K562 (cell line): Measurements from ENCODE around the gene SGK1. TPM values are rescaled to one million over a fixed set of nuclear protein-coding genes. Genes with fewer than 3 reads are reported as not detected.

Experiments used
- ATAC-seq: fragments of 200-7000 bp; cut with Tn5 transposase; 3 replicates; pipeline ENCODE4 v1.9.1; 2020; ENCODE audit warnings: moderate library complexity
- BruUV-seq: library from RNA; stranded (reverse); fragments of 400-500 nt; replicated peaks from 2 replicates; lab custom pipeline; 2021; lab: Mats Ljungman, UMichigan
- CTCF ChIA-PET: fragments of 300-600 bp; formaldehyde crosslinking; extraction: SDS; loops from one replicate; lab custom pipeline; 2021; ENCODE audit warnings: low intra/inter-chr PET ratio; lab: Yijun Ruan, JAX
- POLR2A ChIA-PET: fragments of 300-600, 350-650 bp; sonication (Branson Sonifier 250); formaldehyde crosslinking; extraction: SDS; loops from one replicate; lab custom pipeline; 2021; ENCODE audit warnings: antibody characterized with exemption, inconsistent platforms; lab: Yijun Ruan, JAX
- DNase-seq, 4 experiments: peaks; one replicate each; pipeline versions ENCODE4 v3.0.0 to v3.0.0-alpha.2; 2011 to 2018; ENCODE audit warnings: low spot score in 3 of 4, mixed read lengths in 3 of 4; ENCODE audit errors: extremely low read depth in 1 of 4
- FAIRE-seq: peaks from 2 replicates; lab custom pipeline; 2011; peaks lifted over from hg19 to GRCh38; lab: Jason Lieb, UNC
- H2AFZ ChIP-seq: 2 replicates; pipeline ENCODE4 v1.6.0; 2011; ENCODE audit warnings: low read depth, low read length, control low read depth, inconsistent platforms
- H3K27ac ChIP-seq: fragments of 200-600 bp; 3 replicates; pipeline ENCODE4 v1.8.0; 2011; ENCODE audit warnings: low read depth, mild to moderate bottlenecking, control low read depth, inconsistent platforms, low read length, moderate library complexity, mixed read lengths; ENCODE audit errors: extremely low read depth
- H3K27me3 ChIP-seq, 2 experiments: fragments of 300-600 bp in 1 of 2; 2 replicates in 1 of 2; 3 replicates in 1 of 2; pipeline versions ENCODE4 v1.6.0 to v1.8.0; 2011; ENCODE audit warnings: inconsistent platforms in 2 of 2, low read length in 2 of 2, mild to moderate bottlenecking in 1 of 2, mixed read lengths in 1 of 2, moderate library complexity in 1 of 2; ENCODE audit not compliant: control insufficient read depth in 2 of 2, insufficient read depth in 2 of 2
- H3K36me3 ChIP-seq: fragments of 300-600 bp; 3 replicates; pipeline ENCODE4 v1.8.0; 2011; ENCODE audit warnings: mild to moderate bottlenecking, low read length, inconsistent platforms; ENCODE audit not compliant: control insufficient read depth, insufficient read depth
- H3K4me1 ChIP-seq, 2 experiments: fragments of 200-600 bp in 1 of 2; replicated peaks in 1 of 2; 2 replicates in 1 of 2; 3 replicates in 1 of 2; pipeline versions ENCODE4 v1.5.1 to v1.8.0; 2011; ENCODE audit warnings: inconsistent platforms in 2 of 2, low read length in 2 of 2, mild to moderate bottlenecking in 1 of 2, mixed read lengths in 1 of 2, moderate library complexity in 1 of 2; ENCODE audit not compliant: control insufficient read depth in 2 of 2, insufficient read depth in 2 of 2
- H3K4me2 ChIP-seq: 2 replicates; pipeline ENCODE4 v1.6.1; 2011; ENCODE audit warnings: low read length, control low read depth, inconsistent platforms, mixed read lengths; ENCODE audit not compliant: insufficient read depth
- H3K4me3 ChIP-seq: fragments of 200-600 bp; sonication (generic), shearing (Covaris generic); 2 replicates; pipeline ENCODE4 v1.5.1; 2016; ENCODE audit warnings: control low read depth, inconsistent platforms
- H3K79me2 ChIP-seq: fragments of 200-600 bp; 3 replicates; pipeline ENCODE4 v1.8.0; 2011; ENCODE audit warnings: low read length, inconsistent platforms; ENCODE audit not compliant: control insufficient read depth, insufficient read depth
- H3K9ac ChIP-seq, 2 experiments: 2 replicates each; pipeline versions ENCODE4 v1.6.0 to v1.6.1; 2011; ENCODE audit warnings: low read depth in 2 of 2, low read length in 2 of 2, control low read depth in 1 of 2, inconsistent platforms in 1 of 2, mild to moderate bottlenecking in 1 of 2, mixed read lengths in 1 of 2; ENCODE audit not compliant: insufficient read depth in 1 of 2
- H3K9me1 ChIP-seq: one replicate; pipeline ENCODE4 v1.6.0; 2011; ENCODE audit warnings: inconsistent platforms, mild to moderate bottlenecking, low read length, moderate library complexity; ENCODE audit not compliant: control insufficient read depth, insufficient read depth
- H3K9me3 ChIP-seq: replicated peaks from 2 replicates; pipeline ENCODE4 v1.5.1; 2011; ENCODE audit warnings: low read depth, low read length, inconsistent platforms; ENCODE audit not compliant: control insufficient read depth, insufficient read depth
- H4K20me1 ChIP-seq: replicated peaks from 2 replicates; pipeline ENCODE4 v1.6.1; 2011; ENCODE audit warnings: low read length, inconsistent platforms, mixed read lengths; ENCODE audit not compliant: control insufficient read depth, insufficient read depth
- CEBPG ChIP-seq, 3 experiments: fragments of 200-800 bp in 1 of 3; sonication (Bioruptor generic) in 1 of 3; sonication (generic) in 1 of 3; formaldehyde crosslinking in 1 of 3; IDR thresholded peaks in 2 of 3; conservative IDR thresholded peaks in 1 of 3; 2 replicates each; pipeline versions ENCODE4 v1.6.1 to v1.8.0; 2016 to 2022; ENCODE audit warnings: missing compliant biosample characterization in 2 of 3, missing genetic modification characterization in 2 of 3, mild to moderate bottlenecking in 1 of 3, missing genetic modification reagents in 1 of 3
- HNRNPK ChIP-seq: fragments of 200-400 bp; formaldehyde crosslinking; IDR thresholded peaks from one replicate; pipeline ENCODE4 v1.6.1; 2018; ENCODE audit warnings: mild to moderate bottlenecking, low read depth, low read length; ENCODE audit not compliant: poor library complexity, severe bottlenecking
- PCBP1 ChIP-seq: fragments of 200-400 bp; formaldehyde crosslinking; IDR thresholded peaks from 2 replicates; pipeline ENCODE4 v1.6.1; 2018; ENCODE audit warnings: mild to moderate bottlenecking, low read depth, low read length; ENCODE audit not compliant: poor library complexity, severe bottlenecking
- PCBP2 ChIP-seq: fragments of 200-400 bp; formaldehyde crosslinking; IDR thresholded peaks from 2 replicates; pipeline ENCODE4 v1.6.1; 2018; ENCODE audit warnings: low read length, low read depth, mild to moderate bottlenecking, moderate library complexity; ENCODE audit not compliant: poor library complexity, severe bottlenecking
- SRF ChIP-seq, 2 experiments: fragments of 250-450, 450-650 bp in 1 of 2; sonication (Bioruptor Pico) in 1 of 2; sonication (generic) in 1 of 2; formaldehyde crosslinking; IDR thresholded peaks; 2 replicates each; pipeline versions ENCODE4 v1.5.0 to v1.5.1; 2020 to 2022; ENCODE audit warnings: mild to moderate bottlenecking in 1 of 2, missing genetic modification reagents in 1 of 2
- WGBS: fragments of 100-300 bp; shearing (Covaris generic); methylation state at CpG from one replicate; pipeline ENCODE4 v1.1.6; 2016; ENCODE audit warnings: low coverage, mixed read lengths; ENCODE audit not compliant: insufficient coverage; ENCODE audit errors: missing lambda C conversion rate; 5-methylcytosine and 5-hydroxymethylcytosine counted together
- in situ Hi-C: fragments of 300-500 bp; cut with MboI; formaldehyde crosslinking; loops from 4 replicates; pipeline ENCODE4 v1.15.0; 2018; ENCODE audit warnings: inconsistent platforms, mixed read lengths
- intact Hi-C: fragments of 100-400 bp; cut with micrococcal nuclease; formaldehyde crosslinking; loops from 2 replicates; pipeline ENCODE4 v1.14.2; 2022
- polyA plus RNA-seq, 8 experiments: library from polyadenylated mRNA; depleted of rRNA in 4 of 8; stranded (reverse) in 5 of 8; unstranded in 3 of 8; fragments of >200 nt; fragmentation: Nextera tagmentation in 2 of 8; fragmentation: Illumina TruSeq in 1 of 8; extraction: Ambion mirVana in 2 of 8; extraction: Trizol in 1 of 8; gene quantifications; 2 replicates each; pipeline versions ENCODE4 v1.2.1 to v1.2.3, GENCODE V29; 2011 to 2014; ENCODE audit warnings: inconsistent platforms in 1 of 8, missing spikeins in 1 of 8
- total RNA-seq, 7 experiments: library from RNA; depleted of rRNA in 6 of 7; stranded (reverse); fragments of >200 nt in 6 of 7; fragmentation: Illumina TruSeq in 2 of 7; extraction: Trizol in 2 of 7; gene quantifications; 2 replicates each; pipeline versions ENCODE4 v1.2.1 to v1.2.3, GENCODE V29; 2011 to 2021; ENCODE audit warnings: low replicate concordance in 1 of 7
- TF ChIP-seq, protein P1 (sequence below): IDR thresholded peaks from 2 replicates; pipeline ENCODE4 v1.6.1; 2011; ENCODE audit not compliant: insufficient read length; ENCODE audit errors: extremely low read depth
- TF ChIP-seq, protein P2 (sequence below): sonication (generic); formaldehyde crosslinking; IDR thresholded peaks from 2 replicates; pipeline ENCODE4 v1.8.0; 2023; ENCODE audit warnings: missing genetic modification reagents, mild to moderate bottlenecking, borderline replicate concordance
- TF ChIP-seq, protein P3 (sequence below): fragments of 450-650 bp; IDR thresholded peaks from 2 replicates; pipeline ENCODE4 v1.7.1; 2018; ENCODE audit warnings: mild to moderate bottlenecking, low read depth; ENCODE audit not compliant: partially characterized antibody

The SGK1 gene
- total and polyA plus RNA-seq, 9 of the 15 experiments (the other 6 are each of a cell fraction or from before 2014, with no cell fraction given): 3.5 to 7.2 (median 3.9) TPM

DNA sequence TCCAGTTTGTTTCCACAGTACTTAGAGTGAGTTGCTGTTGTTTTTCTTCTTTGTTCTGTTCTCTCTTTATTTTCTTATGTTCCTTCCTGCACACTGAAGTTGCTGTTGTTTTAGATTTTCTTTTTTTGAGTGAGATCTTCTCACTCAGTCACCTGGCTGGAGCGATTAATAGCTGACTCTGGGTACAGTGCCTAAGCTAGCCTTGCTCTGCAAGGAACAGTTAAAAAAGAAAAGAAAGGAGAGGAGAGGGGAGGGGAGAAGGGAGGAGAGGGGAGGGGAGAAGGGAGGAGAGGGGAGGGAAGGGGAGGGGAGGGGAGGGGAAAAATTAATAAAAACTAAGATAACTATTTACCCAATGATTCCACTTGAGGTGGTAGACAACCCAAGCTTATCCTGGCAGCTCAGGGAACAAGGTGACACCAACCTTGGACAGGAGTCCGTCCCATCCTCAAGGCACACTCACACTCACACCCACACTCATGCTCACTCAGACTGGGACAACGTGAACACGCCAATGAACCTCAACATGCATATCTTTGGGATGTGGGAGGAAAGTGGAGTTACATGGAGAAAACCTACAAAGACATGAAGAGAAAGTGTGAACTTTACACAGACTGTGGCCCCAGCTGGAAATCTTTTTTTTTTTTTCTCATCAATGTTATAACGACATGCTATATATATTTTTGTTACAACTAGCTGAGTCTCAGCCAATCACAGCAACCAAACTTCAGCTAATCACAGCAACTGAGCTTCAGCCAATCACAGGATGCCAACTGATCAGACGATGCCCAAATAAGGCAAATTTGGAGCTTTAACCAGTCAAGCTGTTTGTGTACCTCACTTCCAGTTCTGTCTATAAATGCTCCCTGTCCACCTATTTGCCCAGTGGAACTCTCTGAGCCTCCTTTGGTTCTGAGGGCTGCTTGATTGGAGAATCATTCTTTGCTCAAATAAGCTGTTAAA, 124.1 kb downstream of the SGK1 start:
- H3K4me1 ChIP-seq: peaks cover 30 to 40% of the 10 kb centered on the region in 2 experiments
- H3K36me3 ChIP-seq: no peaks in the 10 kb centered on the region
- H3K9me3 ChIP-seq: no peaks in the 10 kb centered on the region
- BruUV-seq: no TSS peak
- no peak overlapping the region; the same call in 2 of the 3 replicates for H3K27ac ChIP-seq
- intact Hi-C loops: no loop called here
- CTCF ChIA-PET: interaction anchor here (0.6 kb wide), 1 partner anchor 1237 kb away, joined by 5 read pairs; no protein-coding TSS in a partner anchor
- POLR2A ChIA-PET: interaction anchor here (0.6 to 1.2 kb wide), 4 partner anchors 12 to 89 kb away, joined by 3 read pairs; no protein-coding TSS in a partner anchor
- peak overlapping the region; percentile 34; the same call in 1 of the 2 replicates for H2AFZ ChIP-seq
- H4K20me1 ChIP-seq: no peaks in the 10 kb centered on the region
- peak; percentile 93 for TF ChIP-seq HNRNPK
- TF ChIP-seq, protein P1, sequence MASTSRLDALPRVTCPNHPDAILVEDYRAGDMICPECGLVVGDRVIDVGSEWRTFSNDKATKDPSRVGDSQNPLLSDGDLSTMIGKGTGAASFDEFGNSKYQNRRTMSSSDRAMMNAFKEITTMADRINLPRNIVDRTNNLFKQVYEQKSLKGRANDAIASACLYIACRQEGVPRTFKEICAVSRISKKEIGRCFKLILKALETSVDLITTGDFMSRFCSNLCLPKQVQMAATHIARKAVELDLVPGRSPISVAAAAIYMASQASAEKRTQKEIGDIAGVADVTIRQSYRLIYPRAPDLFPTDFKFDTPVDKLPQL: no peak
- TF ChIP-seq, protein P2, sequence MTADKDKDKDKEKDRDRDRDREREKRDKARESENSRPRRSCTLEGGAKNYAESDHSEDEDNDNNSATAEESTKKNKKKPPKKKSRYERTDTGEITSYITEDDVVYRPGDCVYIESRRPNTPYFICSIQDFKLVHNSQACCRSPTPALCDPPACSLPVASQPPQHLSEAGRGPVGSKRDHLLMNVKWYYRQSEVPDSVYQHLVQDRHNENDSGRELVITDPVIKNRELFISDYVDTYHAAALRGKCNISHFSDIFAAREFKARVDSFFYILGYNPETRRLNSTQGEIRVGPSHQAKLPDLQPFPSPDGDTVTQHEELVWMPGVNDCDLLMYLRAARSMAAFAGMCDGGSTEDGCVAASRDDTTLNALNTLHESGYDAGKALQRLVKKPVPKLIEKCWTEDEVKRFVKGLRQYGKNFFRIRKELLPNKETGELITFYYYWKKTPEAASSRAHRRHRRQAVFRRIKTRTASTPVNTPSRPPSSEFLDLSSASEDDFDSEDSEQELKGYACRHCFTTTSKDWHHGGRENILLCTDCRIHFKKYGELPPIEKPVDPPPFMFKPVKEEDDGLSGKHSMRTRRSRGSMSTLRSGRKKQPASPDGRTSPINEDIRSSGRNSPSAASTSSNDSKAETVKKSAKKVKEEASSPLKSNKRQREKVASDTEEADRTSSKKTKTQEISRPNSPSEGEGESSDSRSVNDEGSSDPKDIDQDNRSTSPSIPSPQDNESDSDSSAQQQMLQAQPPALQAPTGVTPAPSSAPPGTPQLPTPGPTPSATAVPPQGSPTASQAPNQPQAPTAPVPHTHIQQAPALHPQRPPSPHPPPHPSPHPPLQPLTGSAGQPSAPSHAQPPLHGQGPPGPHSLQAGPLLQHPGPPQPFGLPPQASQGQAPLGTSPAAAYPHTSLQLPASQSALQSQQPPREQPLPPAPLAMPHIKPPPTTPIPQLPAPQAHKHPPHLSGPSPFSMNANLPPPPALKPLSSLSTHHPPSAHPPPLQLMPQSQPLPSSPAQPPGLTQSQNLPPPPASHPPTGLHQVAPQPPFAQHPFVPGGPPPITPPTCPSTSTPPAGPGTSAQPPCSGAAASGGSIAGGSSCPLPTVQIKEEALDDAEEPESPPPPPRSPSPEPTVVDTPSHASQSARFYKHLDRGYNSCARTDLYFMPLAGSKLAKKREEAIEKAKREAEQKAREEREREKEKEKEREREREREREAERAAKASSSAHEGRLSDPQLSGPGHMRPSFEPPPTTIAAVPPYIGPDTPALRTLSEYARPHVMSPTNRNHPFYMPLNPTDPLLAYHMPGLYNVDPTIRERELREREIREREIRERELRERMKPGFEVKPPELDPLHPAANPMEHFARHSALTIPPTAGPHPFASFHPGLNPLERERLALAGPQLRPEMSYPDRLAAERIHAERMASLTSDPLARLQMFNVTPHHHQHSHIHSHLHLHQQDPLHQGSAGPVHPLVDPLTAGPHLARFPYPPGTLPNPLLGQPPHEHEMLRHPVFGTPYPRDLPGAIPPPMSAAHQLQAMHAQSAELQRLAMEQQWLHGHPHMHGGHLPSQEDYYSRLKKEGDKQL (CRISPR knock-in tag): no peak
- TF ChIP-seq, protein P3, sequence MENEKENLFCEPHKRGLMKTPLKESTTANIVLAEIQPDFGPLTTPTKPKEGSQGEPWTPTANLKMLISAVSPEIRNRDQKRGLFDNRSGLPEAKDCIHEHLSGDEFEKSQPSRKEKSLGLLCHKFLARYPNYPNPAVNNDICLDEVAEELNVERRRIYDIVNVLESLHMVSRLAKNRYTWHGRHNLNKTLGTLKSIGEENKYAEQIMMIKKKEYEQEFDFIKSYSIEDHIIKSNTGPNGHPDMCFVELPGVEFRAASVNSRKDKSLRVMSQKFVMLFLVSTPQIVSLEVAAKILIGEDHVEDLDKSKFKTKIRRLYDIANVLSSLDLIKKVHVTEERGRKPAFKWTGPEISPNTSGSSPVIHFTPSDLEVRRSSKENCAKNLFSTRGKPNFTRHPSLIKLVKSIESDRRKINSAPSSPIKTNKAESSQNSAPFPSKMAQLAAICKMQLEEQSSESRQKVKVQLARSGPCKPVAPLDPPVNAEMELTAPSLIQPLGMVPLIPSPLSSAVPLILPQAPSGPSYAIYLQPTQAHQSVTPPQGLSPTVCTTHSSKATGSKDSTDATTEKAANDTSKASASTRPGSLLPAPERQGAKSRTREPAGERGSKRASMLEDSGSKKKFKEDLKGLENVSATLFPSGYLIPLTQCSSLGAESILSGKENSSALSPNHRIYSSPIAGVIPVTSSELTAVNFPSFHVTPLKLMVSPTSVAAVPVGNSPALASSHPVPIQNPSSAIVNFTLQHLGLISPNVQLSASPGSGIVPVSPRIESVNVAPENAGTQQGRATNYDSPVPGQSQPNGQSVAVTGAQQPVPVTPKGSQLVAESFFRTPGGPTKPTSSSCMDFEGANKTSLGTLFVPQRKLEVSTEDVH: no peak
- peak; percentile 43 to 96; a peak in 2 of 4 replicates for TF ChIP-seq SRF (CRISPR knock-in tag; IDR thresholded peaks at IDR 0.05)
- peak; percentile 90 for TF ChIP-seq PCBP1
- no peak for TF ChIP-seq CEBPG (CRISPR knock-in tag; IDR thresholded peaks at IDR 0.05)
- TF ChIP-seq CEBPG (tag; conservative IDR thresholded peaks at IDR 0.05 in 1 of 2, IDR thresholded peaks at IDR 0.05 in 1 of 2): no peak
- peak; percentile 90 for TF ChIP-seq PCBP2
- TF ChIP-seq, all 486 proteins: peak for 4
- in situ Hi-C loops: no loop called here
- WGBS: 83% methylated on average over 6 of the region's 6 CpGs
- no peak overlapping the region for H3K9ac ChIP-seq
- no peaks in the 10 kb centered on the region for H3K9me1 ChIP-seq
- ATAC-seq (no peak), DNase-seq (no peak), FAIRE-seq (no peak)
- no peak overlapping the region for H3K4me2 ChIP-seq
- H3K4me3 ChIP-seq: no peak overlapping the region
- H3K79me2 ChIP-seq: no peaks in the 10 kb centered on the region
- no peaks in the 10 kb centered on the region for H3K27me3 ChIP-seq
